DMS114 treated with DMSO at 0.1 percent for 48 hours (cell line): ENCODE results near the gene CBX4.

ENCODE experiments used
- DNase-seq: peaks from one replicate; lab custom pipeline; 2025; ENCODE audit not compliant: unreplicated experiment; lab: John Stamatoyannopoulos, UW

CBX4 gene

GRCh38 chr17:79831265-79832217 lies 7.7 kb downstream of the CBX4 start:
- DNase-seq, result no peak

GRCh38 chr17:79830763-79831264 lies 8.4 kb downstream of the CBX4 start:
- no peak for DNase-seq

GRCh38 chr17:79830303-79830702 lies 8.9 kb downstream of the CBX4 start:
- no peak for DNase-seq

GRCh38 chr17:79829457-79829856 lies 9.8 kb downstream of the CBX4 start:
- DNase-seq, result no peak

GRCh38 chr17:79829004-79829403 lies 10.2 kb downstream of the CBX4 start:
- DNase-seq, result no peak

- DNase-seq, result no peak
Measured at GRCh38 chr17:79826841-79827578, 12.2 kb downstream of the CBX4 start.

- no peak for DNase-seq
Measured at GRCh38 chr17:79826204-79826680, 13.0 kb downstream of the CBX4 start.

- DNase-seq, result no peak
Measured at GRCh38 chr17:79825580-79825921, 13.7 kb downstream of the CBX4 start.

GRCh38 chr17:79824893-79825579 lies 14.2 kb downstream of the CBX4 start:
- DNase-seq, result no peak

- no peak for DNase-seq
Measured at GRCh38 chr17:79824234-79824633, 15.0 kb downstream of the CBX4 start.

- DNase-seq, result no peak
Measured at GRCh38 chr17:79822583-79823124, 16.6 kb downstream of the CBX4 start.

GRCh38 chr17:79821331-79822095 lies 17.7 kb downstream of the CBX4 start:
- DNase-seq, result no peak

- no peak for DNase-seq
Measured at GRCh38 chr17:79820959-79821330, 18.3 kb downstream of the CBX4 start.

GRCh38 chr17:79819534-79820276 lies 19.5 kb downstream of the CBX4 start:
- DNase-seq, result no peak

- DNase-seq, result no peak
Measured at GRCh38 chr17:79819085-79819484, 20.2 kb downstream of the CBX4 start.

GRCh38 chr17:79818026-79818758 lies 21.0 kb downstream of the CBX4 start:
- DNase-seq, result no peak

GRCh38 chr17:79815836-79816461 lies 23.3 kb downstream of the CBX4 start:
- DNase-seq, result no peak
